ENCODE measurements around the gene DIS3L2. TPM values are rescaled to one million over a fixed set of nuclear protein-coding genes. Genes with fewer than 3 reads are reported as not detected.

The DIS3L2 gene
- total RNA-seq, 1 donor = 24.9 TPM

DNA sequence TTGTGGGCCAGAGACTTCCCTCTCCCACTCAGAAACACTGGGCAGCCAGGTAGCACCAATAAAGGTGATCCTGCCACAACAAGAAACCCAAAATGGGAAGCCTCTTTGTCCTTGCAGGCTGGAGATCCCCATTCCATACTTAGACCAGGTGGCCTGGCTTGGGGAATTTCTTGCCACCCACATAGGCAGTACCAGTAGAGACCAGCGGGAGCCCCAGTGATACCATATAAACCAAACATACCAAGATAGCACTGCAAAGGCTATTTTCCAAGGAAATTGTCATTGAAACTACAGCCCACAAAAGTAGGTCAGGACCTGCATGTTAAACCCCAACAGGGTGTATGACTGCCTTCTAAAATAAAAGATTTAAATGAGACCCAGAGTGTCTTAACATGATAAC is 171.6 kb downstream of the DIS3L2 start:
- no peak for DNase-seq (ENCODE audit: low read depth)
- TF ChIP-seq CTCF (IDR thresholded peaks at IDR 0.05; ENCODE audit: insufficient read depth, low read length) = peak; percentile 23
- H3K4me3 ChIP-seq (ENCODE audit: low read depth, low read length) = no peak overlapping the region

GRCh38 chr2:232134939-232135338 is 173.4 kb downstream of the DIS3L2 start:
- no peak for DNase-seq (ENCODE audit: low read depth)
- TF ChIP-seq CTCF (IDR thresholded peaks at IDR 0.05; ENCODE audit: insufficient read depth, low read length) = no peak
- H3K4me3 ChIP-seq (ENCODE audit: low read depth, low read length) = no peak overlapping the region

DNA sequence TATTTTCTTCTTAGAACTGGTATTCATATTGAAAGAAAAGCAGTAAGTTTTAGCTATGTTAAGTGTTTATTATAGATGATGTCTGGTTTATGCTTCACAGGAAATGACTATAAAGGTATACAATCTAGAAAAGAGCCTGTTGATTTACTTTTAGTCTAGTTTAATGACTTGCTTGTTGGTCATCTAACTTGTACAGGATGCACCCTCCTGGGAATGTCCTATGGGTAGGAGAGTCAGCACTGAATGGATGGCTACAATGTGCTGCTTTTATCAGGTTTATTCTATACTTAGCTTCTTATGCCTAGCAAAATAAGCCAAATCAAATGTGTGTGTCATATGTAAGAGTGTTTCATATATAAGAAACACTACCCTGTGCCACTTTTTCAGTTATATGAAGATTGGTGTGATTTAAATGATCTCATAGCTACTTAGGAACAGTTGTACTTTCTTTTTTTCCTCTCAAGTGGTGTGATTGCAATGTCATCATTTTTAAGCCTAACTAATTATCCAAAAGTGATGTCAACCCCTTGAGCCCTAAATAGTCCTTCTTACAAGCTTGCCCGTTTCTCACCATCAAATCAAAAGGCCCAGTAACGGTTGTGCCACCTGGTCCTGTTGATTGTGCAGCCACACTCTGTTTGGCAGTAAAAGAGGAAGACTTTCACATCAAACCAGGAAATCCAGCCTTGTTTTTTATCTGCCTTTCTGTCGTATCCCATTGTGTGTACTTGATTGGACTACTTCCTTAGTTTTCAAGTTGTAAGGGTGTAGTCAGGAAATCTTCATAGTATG is 176.0 kb downstream of the DIS3L2 start:
- no peak for TF ChIP-seq CTCF (IDR thresholded peaks at IDR 0.05; ENCODE audit: insufficient read depth, low read length)
- no peak overlapping the region for H3K4me3 ChIP-seq (ENCODE audit: low read depth, low read length)
- no peak for DNase-seq (ENCODE audit: low read depth)

DNA sequence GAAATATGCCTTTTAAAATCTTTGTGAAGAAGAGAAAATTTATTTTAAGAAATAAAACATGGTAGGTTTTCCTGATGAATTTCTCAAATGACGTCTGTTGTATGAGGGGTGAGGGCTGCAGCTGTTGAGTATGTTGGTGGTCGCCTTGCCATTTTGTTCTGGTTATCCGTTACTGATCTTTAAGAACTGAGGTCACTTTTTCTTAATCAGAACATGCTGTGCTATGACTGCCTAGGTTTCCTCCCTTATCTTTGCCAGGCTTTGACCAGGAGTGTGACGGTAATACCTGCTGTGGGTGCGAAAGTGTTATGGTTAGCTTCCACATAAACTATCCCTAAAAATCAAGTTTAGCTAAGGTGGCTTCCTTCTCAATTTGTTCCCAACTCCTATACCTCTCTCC is 176.9 kb downstream of the DIS3L2 start:
- TF ChIP-seq CTCF (IDR thresholded peaks at IDR 0.05; ENCODE audit: insufficient read depth, low read length) = no peak
- H3K4me3 ChIP-seq (ENCODE audit: low read depth, low read length) = no peak overlapping the region
- no peak for DNase-seq (ENCODE audit: low read depth)

DNA sequence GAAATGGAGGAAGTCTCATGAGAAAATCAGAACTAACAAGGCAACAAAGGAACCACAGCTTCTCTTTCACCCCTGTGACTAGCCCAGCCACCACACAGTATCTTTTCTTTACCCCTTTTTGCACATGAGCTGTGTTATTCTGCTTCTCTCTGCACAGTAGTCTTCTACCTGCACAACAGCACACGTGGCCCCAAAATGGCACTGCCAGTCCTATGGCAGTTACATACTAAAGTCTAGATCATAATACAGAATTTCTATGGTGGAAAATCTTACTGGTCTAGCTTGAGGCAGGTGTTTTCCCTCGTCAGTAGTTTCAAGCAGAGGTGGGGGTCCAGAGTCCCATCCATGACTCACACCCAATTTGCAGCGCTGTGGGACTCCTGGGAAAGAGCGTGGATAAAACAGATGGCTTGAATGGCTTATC is 177.7 kb downstream of the DIS3L2 start:
- TF ChIP-seq CTCF (IDR thresholded peaks at IDR 0.05; ENCODE audit: insufficient read depth, low read length) = no peak
- no peak for DNase-seq (ENCODE audit: low read depth)
- H3K4me3 ChIP-seq (ENCODE audit: low read depth, low read length) = no peak overlapping the region

- no peak overlapping the region for H3K4me3 ChIP-seq (ENCODE audit: low read depth, low read length)
- no peak for TF ChIP-seq CTCF (IDR thresholded peaks at IDR 0.05; ENCODE audit: insufficient read depth, low read length)
- peak; percentile 33 for DNase-seq (ENCODE audit: low read depth)
Observed at GRCh38 chr2:232139786-232140562, 178.5 kb downstream of the DIS3L2 start.

All from fibroblast of the aortic adventitia (primary cell).